Testis (tissue), 3 donors: ENCODE results near the gene MAML3. TPM values are rescaled to one million over a fixed set of nuclear protein-coding genes. Genes with fewer than 3 reads are reported as not detected.
A peak's percentile ranks its signal among the peaks of the same experiment; 100 is the strongest.

ENCODE experiments used
- DNase-seq: peaks from one replicate; pipeline ENCODE4 v3.0.0-alpha.2; 2019
- H3K27ac ChIP-seq, 2 donors: fragments of 200-600 bp; sonication (generic); one replicate each; pipeline ENCODE4 v1.5.1; 2019
- H3K27me3 ChIP-seq: fragments of 200-600 bp; sonication (generic); one replicate; pipeline ENCODE4 v1.5.1; 2019
- H3K36me3 ChIP-seq: fragments of 200-600 bp; sonication (generic); one replicate; pipeline ENCODE4 v1.5.1; 2017; ENCODE audit warnings: low read depth; ENCODE audit errors: missing control alignments
- H3K4me1 ChIP-seq: fragments of 200-600 bp; sonication (generic); one replicate; pipeline ENCODE4 v1.5.1; 2019
- H3K4me3 ChIP-seq, 2 donors: fragments of 200-600 bp; sonication (generic); one replicate each; pipeline ENCODE4 v1.5.1; 2017 to 2019
- H3K9me3 ChIP-seq: fragments of 200-600 bp; sonication (generic); one replicate; pipeline ENCODE4 v1.5.1; 2017
- POLR2A ChIP-seq: fragments of 450-650 bp; IDR thresholded peaks from one replicate; pipeline ENCODE4 v1.6.1; 2017; ENCODE audit warnings: antibody characterized with exemption, mild to moderate bottlenecking, moderate library complexity
- WGBS, 2 donors: methylation state at CpG; one replicate each; pipeline ENCODE4 v1.1.5; 2018; 5-methylcytosine and 5-hydroxymethylcytosine counted together
- intact Hi-C: fragments of 100-400 bp; cut with DNase I; formaldehyde crosslinking; loops from one replicate; pipeline ENCODE4 v1.15.1; 2023; ENCODE audit warnings: low total_unique reads
- polyA plus RNA-seq: library from polyadenylated mRNA; stranded (reverse); fragments of 350-450 nt; fragmentation: Illumina TruSeq; extraction: RNeasy Lipid Tissue Mini Kit (QIAGEN cat#74804); gene quantifications from one replicate; pipeline ENCODE4 v1.2.3, GENCODE V29; 2014; ENCODE audit warnings: low read depth, low replicate concordance; ENCODE audit not compliant: insufficient read depth
- total RNA-seq, 2 donors: library from RNA; depleted of rRNA; stranded (reverse); fragments of >200 nt; gene quantifications; one replicate each; pipeline ENCODE4 v1.2.3, GENCODE V29; 2016
- TF ChIP-seq, protein P1 (sequence below), 3 experiments: fragments of 450-650 bp in 2 of 3; fragments of 200-600 bp in 1 of 3; sonication (generic) in 1 of 3; IDR thresholded peaks; one replicate each; pipeline ENCODE4 v1.5.1; 2016 to 2019; ENCODE audit warnings: antibody characterized with exemption in 3 of 3, mild to moderate bottlenecking in 2 of 3, moderate library complexity in 1 of 3

MAML3 gene
- total and polyA plus RNA-seq, 3 donors from 2014 or later = 7.6 to 21.2 (median 18.8) TPM

DNA sequence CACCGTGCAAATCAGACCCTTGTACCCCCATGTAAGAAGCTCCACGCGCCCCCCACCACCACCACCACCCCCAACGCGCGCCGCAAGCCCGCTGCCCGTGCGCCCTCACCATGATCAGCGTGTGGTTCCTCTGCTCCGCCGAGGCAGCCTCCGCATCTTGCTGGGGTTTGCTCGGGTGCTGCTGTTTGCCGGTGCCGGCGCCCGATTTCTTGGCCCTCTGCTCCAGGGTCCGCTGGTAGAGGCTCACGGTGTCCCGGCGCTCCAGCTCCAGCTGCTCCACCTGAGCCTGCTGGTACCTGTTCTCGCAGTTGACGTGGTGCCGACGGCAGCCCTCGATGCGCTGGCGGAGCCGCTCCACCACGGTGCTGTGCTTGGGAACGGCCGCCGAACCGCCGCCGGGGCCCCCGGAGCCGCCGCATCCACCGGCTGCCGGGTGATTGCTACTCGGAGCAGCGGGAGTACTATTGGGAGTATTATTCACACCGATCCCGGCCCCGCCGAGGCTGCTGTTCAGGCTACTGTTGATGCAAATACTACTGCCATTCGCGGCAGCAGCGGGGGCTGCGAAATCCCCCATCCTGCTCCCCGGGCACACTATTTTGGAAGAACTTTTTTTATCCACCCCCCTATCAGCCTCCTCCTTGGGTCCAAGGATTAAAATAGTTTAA, 1.1 kb downstream of the MAML3 start:
- Histone ChIP-seq H3K27me3 (no peaks in the 10 kb centered on the region), H3K4me1 (peaks cover 1% of the 10 kb centered on the region), H3K27ac (peak overlapping the region; percentile 93 to 98), H3K4me3 (peak overlapping the region; percentile 73 to 96), H3K9me3 (no peaks in the 10 kb centered on the region), H3K36me3 (no peaks in the 10 kb centered on the region)
- no peak for TF ChIP-seq POLR2A
- TF ChIP-seq, protein P1, sequence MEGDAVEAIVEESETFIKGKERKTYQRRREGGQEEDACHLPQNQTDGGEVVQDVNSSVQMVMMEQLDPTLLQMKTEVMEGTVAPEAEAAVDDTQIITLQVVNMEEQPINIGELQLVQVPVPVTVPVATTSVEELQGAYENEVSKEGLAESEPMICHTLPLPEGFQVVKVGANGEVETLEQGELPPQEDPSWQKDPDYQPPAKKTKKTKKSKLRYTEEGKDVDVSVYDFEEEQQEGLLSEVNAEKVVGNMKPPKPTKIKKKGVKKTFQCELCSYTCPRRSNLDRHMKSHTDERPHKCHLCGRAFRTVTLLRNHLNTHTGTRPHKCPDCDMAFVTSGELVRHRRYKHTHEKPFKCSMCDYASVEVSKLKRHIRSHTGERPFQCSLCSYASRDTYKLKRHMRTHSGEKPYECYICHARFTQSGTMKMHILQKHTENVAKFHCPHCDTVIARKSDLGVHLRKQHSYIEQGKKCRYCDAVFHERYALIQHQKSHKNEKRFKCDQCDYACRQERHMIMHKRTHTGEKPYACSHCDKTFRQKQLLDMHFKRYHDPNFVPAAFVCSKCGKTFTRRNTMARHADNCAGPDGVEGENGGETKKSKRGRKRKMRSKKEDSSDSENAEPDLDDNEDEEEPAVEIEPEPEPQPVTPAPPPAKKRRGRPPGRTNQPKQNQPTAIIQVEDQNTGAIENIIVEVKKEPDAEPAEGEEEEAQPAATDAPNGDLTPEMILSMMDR (IDR thresholded peaks at IDR 0.05) = no peak
- 0% methylated on average over 18 to 54 of the region's 54 CpGs for WGBS, 2 donors
- intact Hi-C loops = loop anchor here (5.0 kb wide), 3 partner anchors 99 to 416 kb away; no protein-coding TSS in a partner anchor
- DNase-seq = peak; percentile 50

DNA sequence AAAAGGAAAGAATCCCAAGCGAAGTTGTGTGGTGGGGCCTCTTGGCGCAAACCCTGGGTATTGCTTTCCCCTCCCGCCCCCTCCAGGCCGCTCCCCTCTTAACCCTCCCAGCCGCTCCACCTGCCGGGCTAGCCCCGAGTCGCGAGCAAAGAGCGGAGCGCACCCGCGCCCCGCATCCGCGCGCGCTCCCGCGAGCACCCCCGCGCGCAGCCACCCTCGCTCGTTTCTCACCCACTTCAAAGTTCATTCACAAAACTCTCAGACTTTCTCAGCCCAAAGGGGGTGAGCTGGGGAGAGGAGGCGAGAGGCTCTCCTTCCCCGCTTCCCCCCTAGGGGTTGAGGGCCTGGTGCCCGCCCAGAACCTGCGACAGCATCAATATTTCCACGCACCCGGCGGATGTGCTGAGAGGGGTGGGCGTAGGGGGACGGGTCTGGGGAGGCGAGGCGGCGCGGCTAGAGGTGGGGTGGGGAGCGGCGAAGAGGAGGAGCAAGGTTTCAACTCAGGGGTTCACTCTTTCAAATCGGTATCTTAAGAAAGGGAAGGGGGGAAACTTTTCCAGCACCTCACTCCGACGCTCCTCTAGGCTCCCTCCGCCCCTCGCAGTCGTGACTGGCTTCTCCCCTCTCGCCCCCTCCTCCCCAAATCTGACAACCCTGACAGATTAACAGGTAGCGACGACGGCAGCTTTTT, 1.8 kb downstream of the MAML3 start:
- peak overlapping the region; percentile 73 to 96 for H3K4me3 ChIP-seq
- DNase-seq = peak; percentile 82
- H3K27me3 ChIP-seq = no peaks in the 10 kb centered on the region
- no peak for TF ChIP-seq POLR2A
- TF ChIP-seq, protein P1 (IDR thresholded peaks at IDR 0.05) = peak in 1 of 3 experiments; percentile 9
- no peaks in the 10 kb centered on the region for H3K4me1 ChIP-seq
- intact Hi-C loops = loop anchor here (5.0 kb wide), 3 partner anchors 100 to 415 kb away; no protein-coding TSS in a partner anchor
- peak overlapping the region; percentile 93 to 98 for H3K27ac ChIP-seq
- no peaks in the 10 kb centered on the region for H3K36me3 ChIP-seq
- H3K9me3 ChIP-seq = no peaks in the 10 kb centered on the region
- WGBS, 2 donors = 0 to 1% methylated on average over 37 to 50 of the region's 50 CpGs

DNA sequence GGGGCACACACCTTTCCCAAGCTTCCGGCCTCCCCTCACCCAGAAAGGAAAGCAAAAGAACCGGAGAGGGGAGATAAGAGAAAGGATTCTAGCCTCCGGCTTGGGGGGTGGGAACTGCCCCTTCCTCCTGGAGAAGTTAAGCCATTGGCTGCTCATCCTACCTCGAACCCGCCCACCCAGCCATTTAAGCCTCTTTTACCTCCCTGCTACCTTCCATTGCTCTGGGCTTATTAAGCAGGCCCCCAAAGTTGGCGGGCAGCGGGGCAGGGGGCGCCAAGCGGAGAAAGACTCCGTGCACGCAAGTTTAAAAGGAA, 2.3 kb downstream of the MAML3 start:
- peak overlapping the region; percentile 93 to 98 for H3K27ac ChIP-seq
- H3K36me3 ChIP-seq = no peaks in the 10 kb centered on the region
- intact Hi-C loops = loop anchor here (5.0 kb wide), 3 partner anchors 101 to 414 kb away; no protein-coding TSS in a partner anchor
- no peaks in the 10 kb centered on the region for H3K9me3 ChIP-seq
- no peak for TF ChIP-seq POLR2A
- TF ChIP-seq, protein P1 (IDR thresholded peaks at IDR 0.05) = peak in 1 of 3 experiments; percentile 14
- H3K4me3 ChIP-seq = peak overlapping the region; percentile 73 to 96
- DNase-seq = peak; percentile 94
- H3K27me3 ChIP-seq = no peaks in the 10 kb centered on the region
- 0 to 1% methylated on average over 10 to 11 of the region's 11 CpGs for WGBS, 2 donors
- no peaks in the 10 kb centered on the region for H3K4me1 ChIP-seq

DNA sequence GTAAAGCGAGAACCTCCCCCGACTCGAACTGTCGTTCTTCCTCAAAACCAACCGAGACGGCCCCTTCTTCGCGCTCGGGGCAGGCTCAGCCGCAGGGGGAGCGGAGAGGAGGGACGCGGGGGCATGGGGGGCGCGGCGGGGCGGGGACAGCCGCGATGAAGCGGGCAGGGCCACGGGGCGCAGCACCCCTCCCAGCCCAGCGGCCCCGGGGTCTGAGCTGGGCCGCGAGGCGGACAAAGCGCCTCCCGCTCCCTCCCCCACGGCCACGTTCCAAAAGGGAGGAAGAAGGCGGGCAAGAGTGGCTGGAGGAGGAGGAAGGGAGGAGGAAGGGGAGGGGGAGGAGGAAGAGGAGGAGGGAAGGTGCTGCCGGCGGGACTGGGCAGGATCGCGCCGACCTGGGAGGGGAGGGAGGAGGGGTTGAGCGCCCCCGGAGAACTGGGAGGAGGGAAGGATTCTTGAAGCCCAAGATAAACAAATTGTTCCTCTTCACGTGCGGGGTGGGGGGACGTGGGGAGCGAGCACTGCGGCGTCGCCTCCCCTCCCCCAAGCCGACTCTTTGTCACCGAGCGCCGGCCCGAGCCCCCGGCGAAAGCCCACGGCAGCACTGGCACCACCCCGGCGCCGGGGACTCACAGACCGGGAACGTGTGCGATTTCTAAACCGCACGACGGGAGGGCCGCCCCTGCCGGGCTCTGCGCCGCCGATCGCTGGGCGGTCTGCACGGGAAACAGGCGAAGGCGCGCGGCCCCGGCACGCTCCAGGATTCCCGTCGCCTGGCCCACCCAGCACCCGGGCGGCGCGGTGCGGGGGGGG, 2.9 kb downstream of the MAML3 start:
- Histone ChIP-seq H3K9me3 (no peaks in the 10 kb centered on the region), H3K36me3 (no peaks in the 10 kb centered on the region), H3K4me1 (no peaks in the 10 kb centered on the region), H3K27me3 (no peaks in the 10 kb centered on the region), H3K4me3 (peak overlapping the region; percentile 73 to 96), H3K27ac (peak overlapping the region; percentile 93 to 98)
- TF ChIP-seq, protein P1 (IDR thresholded peaks at IDR 0.05) = no peak
- no peak for TF ChIP-seq POLR2A
- 0% methylated on average over 52 to 84 of the region's 84 CpGs for WGBS, 2 donors
- DNase-seq = peak; percentile 91
- intact Hi-C loops = loop anchor here (5.0 kb wide), 3 partner anchors 101 to 414 kb away; no protein-coding TSS in a partner anchor
